Gastroesophageal sphincter (tissue), 3 donors: ENCODE measurements around the gene TSKU.

Source experiments
- CTCF ChIP-seq, 4 experiments: fragments of 200-600 bp in 2 of 4; fragments of 450-650 bp in 2 of 4; sonication (generic) in 1 of 4; IDR thresholded peaks; one replicate each; pipeline ENCODE4 v1.5.1; 2017 to 2019; ENCODE audit warnings: antibody characterized with exemption in 4 of 4, mild to moderate bottlenecking in 2 of 4, moderate library complexity in 2 of 4
- POLR2A ChIP-seq, 2 donors: fragments of 450-650 bp; IDR thresholded peaks; one replicate each; pipeline ENCODE4 v1.6.1; 2017; ENCODE audit warnings: antibody characterized with exemption in 2 of 2, mild to moderate bottlenecking in 2 of 2, moderate library complexity in 1 of 2
- POLR2AphosphoS5 ChIP-seq: sonication (generic); formaldehyde crosslinking; IDR thresholded peaks from one replicate; pipeline ENCODE4 v1.6.1; 2017; ENCODE audit warnings: antibody characterized with exemption

- TF ChIP-seq CTCF (IDR thresholded peaks at IDR 0.05) (no peak), POLR2A (IDR thresholded peaks at IDR 0.05) (no peak), POLR2AphosphoS5 (no peak)
These were observed 14.4 kb downstream of the TSKU start for GRCh38 chr11:76797341-76798201.
